HG03196 (cell line): ENCODE measurements around the gene ABLIM1.
"Not testable (repeated sequence)": the region's sequence is repeated elsewhere in the genome, so short reads cannot be mapped to it uniquely, and the experiment has no call there.

Source experiments
- ATAC-seq: cut with Tn5 transposase; IDR thresholded peaks from one replicate; pipeline ENCODE4 v1.9.1; 2021; ENCODE audit not compliant: unreplicated experiment

The ABLIM1 gene

DNA sequence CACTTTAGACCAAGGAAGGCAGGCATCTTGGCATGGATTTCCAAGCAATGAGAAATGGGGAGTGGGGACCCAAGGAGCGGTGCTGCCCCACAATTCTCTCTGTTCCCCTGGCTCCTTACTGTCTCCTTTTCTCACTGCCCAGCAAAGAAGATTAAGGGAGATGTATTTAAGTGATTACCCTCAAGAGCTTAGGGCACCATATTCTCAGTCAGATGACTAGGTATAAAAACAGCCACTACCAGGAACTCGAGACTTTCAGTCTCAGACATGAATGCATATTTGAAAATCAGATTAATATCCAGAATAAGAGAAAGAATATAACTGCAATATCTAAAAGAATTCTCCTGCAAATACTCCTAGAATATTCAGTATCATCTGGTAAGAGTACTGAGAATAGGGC is at the start of gene ABLIM1:
TSS of gene ABLIM1 (minus strand) at position 101 of the 400 bp plus-strand sequence. CDS start at position 26, 75 bp downstream.
- ATAC-seq: no peak

- ATAC-seq: no peak
Measured at GRCh38 chr10:114706458-114707055, 48.5 kb upstream of the ABLIM1 start.

- no peak for ATAC-seq
Measured at GRCh38 chr10:114704679-114705078, 46.6 kb upstream of the ABLIM1 start.

GRCh38 chr10:114703377-114704107 is 45.5 kb upstream of the ABLIM1 start:
- ATAC-seq: no peak

DNA sequence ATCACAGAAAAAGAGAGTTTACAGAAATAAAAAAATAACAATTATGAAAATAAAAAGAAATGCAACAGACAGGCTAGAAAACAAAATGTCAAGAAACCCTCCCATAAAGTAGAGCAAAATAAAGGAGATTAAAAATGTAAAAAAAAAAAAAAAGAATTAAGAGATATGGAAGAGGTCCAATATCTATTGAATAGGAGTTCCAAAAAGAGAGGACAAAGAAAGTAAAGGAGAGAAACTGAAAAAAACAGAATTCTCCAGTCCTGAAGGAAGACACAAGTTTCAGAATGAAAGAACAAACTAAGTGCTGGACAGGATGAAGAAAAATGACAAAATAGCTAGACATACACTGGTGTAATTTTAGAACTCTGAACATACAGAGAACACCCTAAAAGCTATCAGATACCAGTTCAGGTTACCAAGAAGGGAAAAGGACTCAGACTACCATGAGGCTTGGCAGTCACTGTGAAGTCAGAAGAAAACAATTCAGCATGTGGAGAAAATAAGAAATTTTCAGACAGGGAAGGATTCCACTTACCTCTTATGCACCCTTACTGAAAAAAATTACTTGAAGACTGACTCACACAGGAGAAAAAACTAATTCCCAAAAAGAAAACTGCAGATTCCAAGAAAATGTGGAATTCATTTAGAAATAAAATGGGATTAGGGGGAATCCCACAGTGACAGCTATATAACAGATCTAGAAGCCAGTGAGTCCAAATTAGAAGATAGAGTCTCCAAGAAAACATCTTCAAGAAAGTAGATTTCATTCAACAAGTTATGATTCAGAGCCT is 40.4 kb upstream of the ABLIM1 start:
- no peak for ATAC-seq

DNA sequence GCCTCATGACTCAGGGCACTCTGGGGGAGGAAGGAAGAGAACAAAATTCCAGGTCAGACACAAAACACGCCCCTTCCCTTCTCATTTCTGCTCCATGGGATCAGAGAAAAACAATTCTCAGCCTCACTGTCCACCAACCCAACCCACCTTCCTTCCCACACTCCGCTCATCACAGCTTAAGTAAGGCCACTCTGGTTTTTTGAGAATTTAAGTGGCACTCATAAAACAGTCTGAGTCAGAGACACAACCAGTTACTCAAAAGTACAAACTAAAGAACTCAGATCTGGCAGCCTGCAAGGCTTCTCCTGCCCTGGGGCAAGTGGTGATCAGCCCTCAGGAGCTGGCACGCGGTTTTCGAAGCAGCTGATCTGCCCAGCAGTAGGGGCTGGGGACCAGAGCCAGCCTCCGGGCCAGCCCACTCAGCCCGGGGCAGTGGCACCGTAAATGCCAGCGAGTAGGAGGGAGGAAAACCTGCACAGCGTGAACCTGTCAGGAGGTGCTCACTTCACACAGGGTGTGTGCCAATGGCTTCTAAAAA is 39.1 kb upstream of the ABLIM1 start:
- ATAC-seq: no peak

GRCh38 chr10:114696301-114696700 is 38.2 kb upstream of the ABLIM1 start:
- ATAC-seq: not testable (repeated sequence)

- no peak for ATAC-seq
Measured at GRCh38 chr10:114694752-114695151, 36.7 kb upstream of the ABLIM1 start.

DNA sequence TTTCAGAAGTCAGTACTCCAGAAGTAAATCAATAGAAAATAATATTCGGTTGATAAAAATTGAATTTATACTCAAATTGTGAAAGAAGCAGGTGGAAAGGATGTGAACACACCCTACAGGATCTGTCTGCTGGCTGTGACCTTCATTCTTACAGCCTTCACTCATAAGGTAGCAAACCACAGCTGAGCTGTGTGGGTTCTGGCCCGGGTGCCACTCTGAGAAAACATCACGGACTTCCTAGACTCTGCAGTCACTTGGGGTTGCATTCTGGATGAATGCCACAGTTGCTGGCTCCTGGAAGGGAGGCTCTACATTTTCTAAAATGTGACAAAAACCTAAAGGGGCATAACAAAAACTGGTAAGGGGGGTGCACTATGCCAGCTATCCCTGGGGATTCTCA is 36.0 kb upstream of the ABLIM1 start:
- ATAC-seq: no peak

DNA sequence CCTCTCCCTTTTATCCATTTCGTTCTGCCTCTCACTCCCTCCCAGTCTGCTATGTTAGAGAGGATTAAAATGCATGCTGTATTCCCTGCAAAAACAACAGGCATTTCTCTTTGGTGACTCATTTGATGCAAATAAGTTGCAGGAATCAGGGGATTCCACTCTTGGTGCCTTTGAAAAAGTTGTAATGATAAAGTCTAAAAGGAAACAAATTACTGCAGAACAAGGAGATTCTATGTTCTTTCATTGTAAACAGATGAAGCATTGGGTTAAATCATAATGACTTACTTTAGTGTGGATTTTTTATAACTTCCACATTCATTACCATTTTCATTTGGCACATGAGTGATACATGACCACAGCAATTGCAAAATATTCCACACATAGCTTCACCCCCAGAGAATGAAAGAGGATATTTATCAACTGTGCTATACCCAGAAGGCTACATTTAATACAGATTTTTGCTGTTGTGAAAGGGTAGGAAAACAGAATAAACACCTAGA is 33.4 kb upstream of the ABLIM1 start:
- no peak for ATAC-seq

GRCh38 chr10:114688786-114689185 is 30.7 kb upstream of the ABLIM1 start:
- ATAC-seq: no peak

DNA sequence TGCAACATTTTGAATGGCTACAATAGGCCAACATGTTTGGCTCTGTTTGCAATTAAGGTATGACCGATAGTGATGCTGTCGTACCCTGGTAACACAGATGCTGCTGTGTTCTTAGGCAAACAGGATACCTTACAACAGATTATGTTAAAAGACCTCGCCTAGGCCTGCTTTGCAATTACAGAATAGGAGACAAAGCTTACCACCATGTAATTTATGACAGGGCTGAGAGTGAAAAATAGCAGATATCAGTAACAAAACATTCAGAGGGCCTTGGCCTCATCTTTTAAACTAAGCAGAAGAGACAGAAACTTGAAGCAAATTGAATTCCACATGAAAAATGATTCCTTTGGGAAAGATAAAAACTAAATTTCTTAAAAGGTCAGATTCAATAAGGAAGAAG is 29.4 kb upstream of the ABLIM1 start:
- ATAC-seq: no peak

GRCh38 chr10:114686013-114686412 is 27.9 kb upstream of the ABLIM1 start:
- no peak for ATAC-seq

GRCh38 chr10:114685456-114685855 is 27.4 kb upstream of the ABLIM1 start:
- no peak for ATAC-seq

- ATAC-seq: no peak
Measured at GRCh38 chr10:114684822-114685209, 26.7 kb upstream of the ABLIM1 start.

DNA sequence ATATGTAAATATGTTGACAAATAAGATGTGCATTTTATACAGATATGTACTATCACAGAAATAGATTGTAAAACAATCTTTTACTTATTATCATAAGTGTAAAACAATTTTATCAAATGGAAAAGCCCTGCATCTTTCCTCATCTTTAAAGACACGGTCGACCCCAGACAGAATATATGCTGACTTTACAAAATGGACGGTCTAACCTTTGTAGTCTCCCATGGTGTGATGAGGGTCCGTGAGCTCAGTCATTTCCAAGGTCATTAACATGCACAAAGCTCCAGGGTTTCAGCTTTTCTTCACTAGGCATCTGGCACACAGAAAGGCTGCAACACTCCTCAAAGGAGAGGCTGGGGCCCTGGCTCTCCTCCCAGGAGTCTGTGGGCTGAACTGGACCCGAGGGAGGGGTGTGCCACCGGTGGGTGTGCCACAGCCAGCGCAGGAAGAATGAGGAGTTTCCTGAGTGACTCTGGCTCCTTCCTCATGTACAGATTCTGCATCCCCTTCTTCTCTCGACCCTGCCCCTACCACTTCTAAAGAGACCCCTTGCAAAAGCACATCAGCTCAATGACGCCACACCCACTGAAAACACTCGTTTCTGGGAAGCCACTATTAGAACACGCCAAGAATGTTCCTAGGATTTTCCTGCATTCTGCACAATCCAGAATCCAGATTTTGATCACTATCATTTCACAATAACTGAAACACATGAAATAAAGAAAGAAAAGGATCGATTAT is 26.2 kb upstream of the ABLIM1 start:
- no peak for ATAC-seq

DNA sequence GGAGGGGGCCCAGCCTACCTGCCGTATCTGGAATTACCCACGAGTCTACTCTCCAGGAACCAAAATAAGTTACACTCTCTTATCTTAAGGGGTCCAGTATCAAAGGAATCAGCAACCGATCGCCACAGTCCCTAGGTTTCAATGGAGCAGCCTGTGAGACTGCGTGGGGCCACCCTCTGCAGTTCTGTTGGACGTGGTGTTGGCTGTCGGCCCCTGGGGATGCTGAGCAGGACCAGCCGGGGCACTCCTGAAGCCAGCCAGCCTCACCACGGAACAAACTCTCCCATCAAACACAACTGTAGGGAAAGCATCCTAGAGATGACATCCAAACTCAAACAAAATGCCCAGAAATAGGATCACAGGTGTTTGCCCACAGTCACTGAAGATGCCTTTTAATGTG is 25.5 kb upstream of the ABLIM1 start:
- no peak for ATAC-seq

GRCh38 chr10:114683162-114683561 is 25.1 kb upstream of the ABLIM1 start:
- ATAC-seq: no peak

DNA sequence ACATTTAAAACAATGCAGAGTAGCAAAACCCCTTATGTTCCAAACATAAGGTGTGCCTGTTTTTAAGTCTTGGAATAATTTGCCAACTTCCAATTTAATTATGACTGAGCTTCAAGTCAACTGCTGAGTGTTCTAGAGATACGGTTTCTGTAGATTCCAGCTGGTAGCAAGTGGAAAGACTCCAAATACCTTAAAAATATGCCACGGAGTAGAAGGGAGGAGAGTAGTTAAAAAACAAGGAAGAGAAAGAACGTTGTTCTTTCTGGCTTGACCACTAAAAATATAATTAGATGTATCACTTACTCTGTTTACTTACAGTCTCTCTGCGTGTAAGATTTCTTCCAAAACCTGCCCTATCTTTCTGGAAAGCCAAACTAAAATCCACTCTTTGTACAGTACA is 24.5 kb upstream of the ABLIM1 start:
- no peak for ATAC-seq

- no peak for ATAC-seq
Measured at GRCh38 chr10:114682121-114682520, 24.0 kb upstream of the ABLIM1 start.

DNA sequence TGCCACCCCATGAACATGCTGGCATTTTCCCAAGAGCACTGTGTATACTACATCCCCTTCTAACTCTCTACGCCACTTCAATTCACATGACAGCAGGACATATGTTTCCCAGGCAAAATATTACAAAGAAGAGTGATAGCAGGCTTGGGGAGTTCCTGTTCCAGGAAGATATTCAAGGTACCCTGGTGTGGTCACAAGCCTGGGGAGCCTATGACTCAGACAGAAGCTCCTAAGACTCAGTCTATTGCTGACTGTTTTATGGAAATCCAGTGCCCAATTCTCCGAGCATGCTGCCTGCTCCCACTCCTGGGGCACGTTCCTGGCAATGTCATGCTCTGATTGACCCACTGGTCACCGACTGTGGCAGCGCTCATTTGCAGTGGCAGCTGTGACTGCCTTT is 23.5 kb upstream of the ABLIM1 start:
- ATAC-seq: no peak
